Measurements from ENCODE around the gene SLC7A8. TPM values are rescaled to one million over a fixed set of nuclear protein-coding genes. Genes with fewer than 3 reads are reported as not detected.

SLC7A8 gene
- total RNA-seq, 1 experiment from 2014 or later = 3.8 TPM

- Histone ChIP-seq H3K79me2 (ENCODE audit: low read length) (no peaks in the 10 kb centered on the region), H4K20me1 (ENCODE audit: low read length) (no peaks in the 10 kb centered on the region), H3K36me3 (ENCODE audit: low read depth, low read length) (no peaks in the 10 kb centered on the region), H2AFZ (ENCODE audit: low read length) (no peak overlapping the region), H3K4me2 (ENCODE audit: low read length) (no peak overlapping the region), H3K4me3 (ENCODE audit: low read length) (no peak overlapping the region), H3F3A (ENCODE audit: low read length, unreplicated experiment) (no peaks in the 10 kb centered on the region), H3K9me3 (ENCODE audit: low read length) (no peaks in the 10 kb centered on the region), H3K27ac (ENCODE audit: low read length) (no peak overlapping the region), H3K9ac (ENCODE audit: low read length) (no peak overlapping the region), H3K4me1 (ENCODE audit: insufficient read depth, low read length) (no peaks in the 10 kb centered on the region; the same call in 1 of the 2 replicates), H3K27me3 (ENCODE audit: low read length) (0 out of 2 replicates have a peak, but pooled peaks cover 12% of the 10 kb centered on the region), H3K9me2 (replicated peaks; ENCODE audit: low read length) (no peaks in the 10 kb centered on the region)
- DNase-seq = no peak
- no TSS peak for BruUV-seq (replicated peaks)
- intact Hi-C loops (cut with micrococcal nuclease) = no loop called here
- ChIA-PET CTCF (no interaction called here), POLR2A (ENCODE audit: unreplicated experiment) (no interaction called here)
- no peak for ATAC-seq
- TF ChIP-seq EZH2phosphoT487 (IDR thresholded peaks at IDR 0.05; ENCODE audit: borderline replicate concordance, low read length) (no peak), EZH2 (IDR thresholded peaks at IDR 0.05; ENCODE audit: low read length, unreplicated experiment) (no peak), CTCF (conservative IDR thresholded peaks at IDR 0.05; ENCODE audit: low read depth, low read length) (no peak)
These were observed 37.0 kb downstream of the SLC7A8 start for GRCh38 chr14:23146351-23146910.

GRCh38 chr14:23145794-23146350, 37.6 kb downstream of the SLC7A8 start:
- no peak for TF ChIP-seq CTCF (conservative IDR thresholded peaks at IDR 0.05; ENCODE audit: low read depth, low read length)
- no peak for TF ChIP-seq EZH2 (IDR thresholded peaks at IDR 0.05; ENCODE audit: low read length, unreplicated experiment)
- no peak for TF ChIP-seq EZH2phosphoT487 (IDR thresholded peaks at IDR 0.05; ENCODE audit: borderline replicate concordance, low read length)
- Histone ChIP-seq H3K79me2 (ENCODE audit: low read length) (no peaks in the 10 kb centered on the region), H3K4me2 (ENCODE audit: low read length) (no peak overlapping the region), H3K9me2 (replicated peaks; ENCODE audit: low read length) (no peaks in the 10 kb centered on the region), H3K27ac (ENCODE audit: low read length) (no peak overlapping the region), H3K4me1 (ENCODE audit: insufficient read depth, low read length) (no peaks in the 10 kb centered on the region; the same call in 1 of the 2 replicates), H2AFZ (ENCODE audit: low read length) (no peak overlapping the region), H4K20me1 (ENCODE audit: low read length) (no peaks in the 10 kb centered on the region), H3K27me3 (ENCODE audit: low read length) (0 out of 2 replicates have a peak, but pooled peaks cover 12% of the 10 kb centered on the region), H3K9me3 (ENCODE audit: low read length) (no peaks in the 10 kb centered on the region), H3F3A (ENCODE audit: low read length, unreplicated experiment) (no peaks in the 10 kb centered on the region), H3K36me3 (ENCODE audit: low read depth, low read length) (no peaks in the 10 kb centered on the region), H3K4me3 (ENCODE audit: low read length) (no peak overlapping the region), H3K9ac (ENCODE audit: low read length) (no peak overlapping the region)
- no TSS peak for BruUV-seq (replicated peaks)
- ChIA-PET POLR2A (ENCODE audit: unreplicated experiment) (no interaction called here), CTCF (no interaction called here)
- DNase-seq (no peak), ATAC-seq (no peak)
- intact Hi-C loops (cut with micrococcal nuclease) = no loop called here

GRCh38 chr14:23143911-23144310, 39.5 kb downstream of the SLC7A8 start:
- no peak overlapping the region for H3K4me3 ChIP-seq (ENCODE audit: low read length)
- POLR2A ChIA-PET (ENCODE audit: unreplicated experiment) = no interaction called here
- H3K9me2 ChIP-seq (replicated peaks; ENCODE audit: low read length) = no peaks in the 10 kb centered on the region
- BruUV-seq (replicated peaks) = no TSS peak
- no peak overlapping the region for H3K27ac ChIP-seq (ENCODE audit: low read length)
- no peak overlapping the region for H3K9ac ChIP-seq (ENCODE audit: low read length)
- CTCF ChIA-PET = no interaction called here
- DNase-seq (no peak), ATAC-seq (no peak)
- H3K4me2 ChIP-seq (ENCODE audit: low read length) = no peak overlapping the region
- no peaks in the 10 kb centered on the region for H3K9me3 ChIP-seq (ENCODE audit: low read length)
- H3K4me1 ChIP-seq (ENCODE audit: insufficient read depth, low read length) = no peaks in the 10 kb centered on the region
- no peaks in the 10 kb centered on the region for H3K79me2 ChIP-seq (ENCODE audit: low read length)
- no peaks in the 10 kb centered on the region for H3F3A ChIP-seq (ENCODE audit: low read length, unreplicated experiment)
- 0 out of 2 replicates have a peak, but pooled peaks cover 12% of the 10 kb centered on the region for H3K27me3 ChIP-seq (ENCODE audit: low read length)
- intact Hi-C loops (cut with micrococcal nuclease) = no loop called here
- no peaks in the 10 kb centered on the region for H4K20me1 ChIP-seq (ENCODE audit: low read length)
- TF ChIP-seq EZH2phosphoT487 (IDR thresholded peaks at IDR 0.05; ENCODE audit: borderline replicate concordance, low read length) = no peak
- TF ChIP-seq CTCF (conservative IDR thresholded peaks at IDR 0.05; ENCODE audit: low read depth, low read length) = no peak
- TF ChIP-seq EZH2 (IDR thresholded peaks at IDR 0.05; ENCODE audit: low read length, unreplicated experiment) = no peak
- no peaks in the 10 kb centered on the region for H3K36me3 ChIP-seq (ENCODE audit: low read depth, low read length)
- no peak overlapping the region for H2AFZ ChIP-seq (ENCODE audit: low read length)

All from PC-3 (cell line).